Type B pancreatic cell (in vitro differentiated cells): ENCODE data around the gene GDNF. TPM values are rescaled to one million over a fixed set of nuclear protein-coding genes. Genes with fewer than 3 reads are reported as not detected.
"Not testable (repeated sequence)": the region's sequence is repeated elsewhere in the genome, so short reads cannot be mapped to it uniquely, and the experiment has no call there.

Experiments used
- DNase-seq: peaks from one replicate; pipeline ENCODE4 v3.0.0; 2021; ENCODE audit warnings: mixed read lengths; ENCODE audit not compliant: unreplicated experiment; ENCODE audit errors: extremely low spot score
- H3K27ac Mint-ChIP-seq: 2 replicates; pipeline ENCODE4 v1.8.0; 2021; ENCODE audit warnings: mild to moderate bottlenecking, mixed read lengths
- H3K27me3 Mint-ChIP-seq: 2 replicates; pipeline ENCODE4 v1.8.0; 2021; ENCODE audit warnings: mixed read lengths
- H3K36me3 Mint-ChIP-seq: 2 replicates; pipeline ENCODE4 v1.8.0; 2021; ENCODE audit warnings: mixed read lengths
- H3K4me1 Mint-ChIP-seq: one replicate; pipeline ENCODE4 v1.8.0; 2021; ENCODE audit warnings: mixed read lengths; ENCODE audit not compliant: unreplicated experiment
- H3K4me3 Mint-ChIP-seq: 2 replicates; pipeline ENCODE4 v1.8.0; 2021; ENCODE audit warnings: mild to moderate bottlenecking, mixed read lengths
- H3K9me3 Mint-ChIP-seq: 2 replicates; pipeline ENCODE4 v1.8.0; 2021; ENCODE audit warnings: mixed read lengths
- CTCF ChIP-seq: fragments of 200-600 bp; sonication (generic); conservative IDR thresholded peaks from 2 replicates; pipeline ENCODE4 v1.5.0; 2021; ENCODE audit warnings: antibody characterized with exemption, mild to moderate bottlenecking
- total RNA-seq: library from RNA; stranded (reverse); gene quantifications from 2 replicates; pipeline ENCODE4 v1.2.1, GENCODE V29; 2021; ENCODE audit warnings: low replicate concordance

GDNF gene
- total RNA-seq, 1 donor from 2014 or later: 5.7 TPM

GRCh38 chr5:37786416-37786815 is 53.4 kb downstream of the GDNF start:
- DNase-seq: no peak
- Mint-ChIP-seq H3K27me3 (no peaks in the 10 kb centered on the region), H3K4me1 (no peaks in the 10 kb centered on the region), H3K36me3 (no peaks in the 10 kb centered on the region), H3K4me3 (no peak overlapping the region), H3K9me3 (peaks cover 6% of the 10 kb centered on the region), H3K27ac (no peak overlapping the region)
- TF ChIP-seq CTCF: no peak

- H3K4me3 Mint-ChIP-seq, DNase-seq, H3K27me3 Mint-ChIP-seq, H3K27ac Mint-ChIP-seq, H3K36me3 Mint-ChIP-seq, H3K9me3 Mint-ChIP-seq, H3K4me1 Mint-ChIP-seq: not testable (repeated sequence)
Observed at GRCh38 chr5:37781409-37781808, 58.4 kb downstream of the GDNF start.

- H3K9me3 Mint-ChIP-seq: peaks cover 4% of the 10 kb centered on the region
- H3K27me3 Mint-ChIP-seq: no peaks in the 10 kb centered on the region
- H3K36me3 Mint-ChIP-seq: peaks cover 3% of the 10 kb centered on the region
- no peak for DNase-seq
- no peak overlapping the region for H3K27ac Mint-ChIP-seq
- H3K4me1 Mint-ChIP-seq: no peaks in the 10 kb centered on the region
- H3K4me3 Mint-ChIP-seq: no peak overlapping the region
- TF ChIP-seq CTCF: no peak
Observed at GRCh38 chr5:37777432-37778130, 62.3 kb downstream of the GDNF start.

- Mint-ChIP-seq H3K36me3 (peaks cover 3% of the 10 kb centered on the region), H3K4me1 (no peaks in the 10 kb centered on the region), H3K27ac (no peak overlapping the region), H3K4me3 (no peak overlapping the region), H3K9me3 (peaks cover 4% of the 10 kb centered on the region), H3K27me3 (no peaks in the 10 kb centered on the region)
- DNase-seq: no peak
- TF ChIP-seq CTCF: no peak
Observed at GRCh38 chr5:37776826-37777225, 63.0 kb downstream of the GDNF start.

DNA sequence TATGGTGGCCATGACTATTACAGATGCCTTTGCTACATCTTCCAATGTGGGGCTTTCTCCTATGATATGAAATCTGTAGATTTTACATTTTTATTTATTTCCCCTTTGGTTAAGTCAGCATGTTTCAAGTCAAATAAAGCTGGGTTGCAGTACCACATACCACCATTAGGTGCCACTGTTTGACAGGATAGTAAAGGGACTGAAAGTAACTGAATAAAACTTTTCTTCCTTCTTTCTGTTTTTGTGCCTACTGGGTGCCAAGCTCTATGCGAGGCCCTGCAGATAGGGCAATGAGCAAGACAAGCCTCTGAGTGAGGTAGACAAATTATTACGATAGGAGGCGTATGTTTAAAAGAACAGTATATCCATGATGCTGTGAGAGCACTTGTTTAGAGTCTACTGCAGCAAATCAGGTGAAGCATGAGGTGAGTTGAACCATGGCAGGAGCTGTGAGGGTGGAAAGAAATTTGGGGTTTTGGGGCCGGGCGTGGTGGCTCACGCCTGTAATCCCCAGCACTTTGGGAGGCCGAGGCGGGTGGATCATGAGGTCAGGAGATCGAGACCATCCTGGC is 64.8 kb downstream of the GDNF start:
- no peak for DNase-seq
- peak; percentile 76 for TF ChIP-seq CTCF
- H3K9me3 Mint-ChIP-seq: peaks cover 4% of the 10 kb centered on the region
- H3K4me1 Mint-ChIP-seq: no peaks in the 10 kb centered on the region
- H3K36me3 Mint-ChIP-seq: peaks cover 3% of the 10 kb centered on the region
- no peak overlapping the region for H3K4me3 Mint-ChIP-seq
- no peak overlapping the region for H3K27ac Mint-ChIP-seq
- no peaks in the 10 kb centered on the region for H3K27me3 Mint-ChIP-seq

DNA sequence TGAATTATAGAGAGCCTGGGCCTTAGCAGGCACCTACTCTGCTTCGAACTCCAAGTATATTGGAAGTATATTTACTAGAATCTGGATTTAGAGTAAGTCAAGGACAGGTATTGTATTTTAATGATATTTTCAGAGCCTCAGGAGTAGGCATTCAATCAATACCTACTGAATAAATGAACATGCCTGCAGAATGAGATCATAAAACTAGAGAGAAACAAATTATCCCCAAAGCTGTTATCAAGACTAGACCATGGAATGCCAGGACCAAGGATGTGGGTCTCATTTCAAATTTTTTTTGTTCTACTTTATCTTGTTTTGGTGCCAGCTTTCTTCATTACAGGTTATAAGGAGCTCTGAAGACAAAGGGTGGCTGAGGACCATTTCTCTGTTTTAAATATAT is 66.0 kb downstream of the GDNF start:
- no peak overlapping the region for H3K27ac Mint-ChIP-seq

More for the DNA sequence above, 66.0 kb downstream of the GDNF start:
- DNase-seq: no peak
- Mint-ChIP-seq H3K9me3 (peaks cover 4% of the 10 kb centered on the region), H3K36me3 (peaks cover 3% of the 10 kb centered on the region), H3K4me1 (no peaks in the 10 kb centered on the region), H3K27me3 (no peaks in the 10 kb centered on the region), H3K4me3 (no peak overlapping the region)
- TF ChIP-seq CTCF: no peak
